Neural progenitor cell (in vitro differentiated cells): Measurements from ENCODE around the gene VOPP1. TPM values are rescaled to one million over a fixed set of nuclear protein-coding genes. Genes with fewer than 3 reads are reported as not detected.

ENCODE experiments used
- DNase-seq: peaks from one replicate; pipeline ENCODE4 v3.0.0-alpha.2; 2016; ENCODE audit warnings: low spot score
- H2AFZ ChIP-seq: fragments of 200-600 bp; sonication (generic); replicated peaks from 2 replicates; pipeline ENCODE4 v1.6.1; 2016; ENCODE audit warnings: antibody characterized with exemption
- H3F3A ChIP-seq: fragments of 200-600 bp; sonication (generic); 2 replicates; pipeline ENCODE4 v1.6.1; 2016; ENCODE audit warnings: antibody characterized with exemption, low read depth
- H3K27ac ChIP-seq: fragments of 200-600 bp; sonication (generic); 2 replicates; pipeline ENCODE4 v1.5.1; 2016; ENCODE audit warnings: mild to moderate bottlenecking
- H3K27me3 ChIP-seq: fragments of 200-600 bp; sonication (generic); 2 replicates; pipeline ENCODE4 v1.6.1; 2016; ENCODE audit warnings: mild to moderate bottlenecking, moderate library complexity
- H3K36me3 ChIP-seq: fragments of 200-600 bp; sonication (generic); 2 replicates; pipeline ENCODE4 v1.5.1; 2016
- H3K4me1 ChIP-seq: fragments of 200-600 bp; sonication (generic); 2 replicates; pipeline ENCODE4 v1.6.1; 2016; ENCODE audit warnings: mixed run types
- H3K4me2 ChIP-seq: fragments of 200-600 bp; sonication (generic); 2 replicates; pipeline ENCODE4 v1.6.1; 2016
- H3K4me3 ChIP-seq: fragments of 200-600 bp; sonication (generic); 2 replicates; pipeline ENCODE4 v1.5.1; 2016
- H3K79me2 ChIP-seq: fragments of 200-600 bp; sonication (generic); 2 replicates; pipeline ENCODE4 v1.6.1; 2016; ENCODE audit warnings: low read depth
- H3K9ac ChIP-seq: fragments of 200-600 bp; sonication (generic); 2 replicates; pipeline ENCODE4 v1.6.1; 2016
- H3K9me3 ChIP-seq: fragments of 200-600 bp; sonication (generic); 2 replicates; pipeline ENCODE4 v1.5.1; 2016; ENCODE audit warnings: low read depth
- H4K20me1 ChIP-seq: fragments of 200-600 bp; sonication (generic); 2 replicates; pipeline ENCODE4 v1.6.1; 2016; ENCODE audit warnings: low read depth
- H3K27ac Mint-ChIP-seq: 3 replicates; pipeline ENCODE4 v1.8.0; 2021; ENCODE audit warnings: mixed read lengths
- H3K27me3 Mint-ChIP-seq: 2 replicates; pipeline ENCODE4 v1.8.0; 2022; ENCODE audit warnings: low read depth, mild to moderate bottlenecking, inconsistent platforms, moderate library complexity, mixed read lengths; ENCODE audit not compliant: insufficient read depth
- H3K36me3 Mint-ChIP-seq: 3 replicates; pipeline ENCODE4 v1.8.0; 2021; ENCODE audit warnings: mixed read lengths
- H3K4me1 Mint-ChIP-seq: 3 replicates; pipeline ENCODE4 v1.8.0; 2021; ENCODE audit warnings: mixed read lengths
- H3K4me3 Mint-ChIP-seq: 3 replicates; pipeline ENCODE4 v1.8.0; 2021; ENCODE audit warnings: mild to moderate bottlenecking, moderate library complexity, mixed read lengths
- H3K9me3 Mint-ChIP-seq: 3 replicates; pipeline ENCODE4 v1.8.0; 2020; ENCODE audit warnings: mixed read lengths
- EZH2 ChIP-seq: fragments of 200-600 bp; sonication (generic); IDR thresholded peaks from 2 replicates; pipeline ENCODE4 v1.6.1; 2017; ENCODE audit warnings: antibody characterized with exemption, mild to moderate bottlenecking, moderate library complexity
- EZH2phosphoT487 ChIP-seq: fragments of 200-600 bp; sonication (generic); IDR thresholded peaks from 2 replicates; pipeline ENCODE4 v1.6.1; 2017; ENCODE audit warnings: antibody characterized with exemption
- total RNA-seq: library from RNA; depleted of rRNA; stranded (reverse); fragments of >200 nt; gene quantifications from 2 replicates; pipeline ENCODE4 v1.2.3, GENCODE V29; 2015; ENCODE audit warnings: low replicate concordance
- TF ChIP-seq, protein P1 (sequence below): fragments of 200-600 bp; sonication (generic); IDR thresholded peaks from 2 replicates; pipeline ENCODE4 v1.5.1; 2017; ENCODE audit warnings: antibody characterized with exemption, mild to moderate bottlenecking

The VOPP1 gene
- total RNA-seq, 1 donor from 2014 or later: 46.6 TPM

DNA sequence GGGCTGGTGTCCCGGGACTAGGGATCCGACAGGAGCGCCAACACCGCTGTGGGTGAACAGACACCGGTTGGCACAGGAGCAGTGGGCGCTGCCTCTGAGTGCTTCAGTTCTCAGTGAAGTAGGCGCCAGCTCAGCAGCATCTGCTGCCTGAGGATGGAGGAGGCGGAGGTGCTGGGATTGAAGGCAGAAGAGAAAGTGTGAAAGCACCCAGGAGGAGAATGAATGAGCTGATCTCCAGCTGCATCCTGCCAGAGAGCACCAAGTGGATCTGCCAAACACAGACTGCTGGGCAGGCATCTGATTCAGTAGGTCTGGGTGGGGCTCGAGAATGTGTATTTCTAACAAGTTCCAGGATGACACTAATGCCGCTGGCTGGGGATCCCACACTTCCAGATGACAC is 132.7 kb downstream of the VOPP1 start:
- Histone ChIP-seq H3K9me3 (no peaks in the 10 kb centered on the region), H3K9ac (no peak overlapping the region), H4K20me1 (no peaks in the 10 kb centered on the region), H3F3A (no peaks in the 10 kb centered on the region), H2AFZ (no peak overlapping the region), H3K79me2 (no peaks in the 10 kb centered on the region), H3K4me3 (no peak overlapping the region), H3K4me2 (no peak overlapping the region), H3K4me1 (peaks cover 2% of the 10 kb centered on the region), H3K36me3 (no peaks in the 10 kb centered on the region), H3K27me3 (no peaks in the 10 kb centered on the region), H3K27ac (no peak overlapping the region)
- Mint-ChIP-seq H3K4me3 (no peak overlapping the region), H3K27me3 (no peaks in the 10 kb centered on the region), H3K27ac (no peak overlapping the region), H3K9me3 (no peaks in the 10 kb centered on the region), H3K4me1 (peaks cover 15% of the 10 kb centered on the region), H3K36me3 (no peaks in the 10 kb centered on the region)
- no peak for DNase-seq
- TF ChIP-seq, protein P1, sequence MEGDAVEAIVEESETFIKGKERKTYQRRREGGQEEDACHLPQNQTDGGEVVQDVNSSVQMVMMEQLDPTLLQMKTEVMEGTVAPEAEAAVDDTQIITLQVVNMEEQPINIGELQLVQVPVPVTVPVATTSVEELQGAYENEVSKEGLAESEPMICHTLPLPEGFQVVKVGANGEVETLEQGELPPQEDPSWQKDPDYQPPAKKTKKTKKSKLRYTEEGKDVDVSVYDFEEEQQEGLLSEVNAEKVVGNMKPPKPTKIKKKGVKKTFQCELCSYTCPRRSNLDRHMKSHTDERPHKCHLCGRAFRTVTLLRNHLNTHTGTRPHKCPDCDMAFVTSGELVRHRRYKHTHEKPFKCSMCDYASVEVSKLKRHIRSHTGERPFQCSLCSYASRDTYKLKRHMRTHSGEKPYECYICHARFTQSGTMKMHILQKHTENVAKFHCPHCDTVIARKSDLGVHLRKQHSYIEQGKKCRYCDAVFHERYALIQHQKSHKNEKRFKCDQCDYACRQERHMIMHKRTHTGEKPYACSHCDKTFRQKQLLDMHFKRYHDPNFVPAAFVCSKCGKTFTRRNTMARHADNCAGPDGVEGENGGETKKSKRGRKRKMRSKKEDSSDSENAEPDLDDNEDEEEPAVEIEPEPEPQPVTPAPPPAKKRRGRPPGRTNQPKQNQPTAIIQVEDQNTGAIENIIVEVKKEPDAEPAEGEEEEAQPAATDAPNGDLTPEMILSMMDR: no peak
- TF ChIP-seq EZH2phosphoT487: no peak
- no peak for TF ChIP-seq EZH2

GRCh38 chr7:55438757-55439525 is 133.4 kb downstream of the VOPP1 start:
- H3K4me3 ChIP-seq: no peak overlapping the region
- H3K9ac ChIP-seq: no peak overlapping the region
- Mint-ChIP-seq H3K36me3 (no peaks in the 10 kb centered on the region), H3K27ac (peak overlapping the region; percentile 39), H3K4me3 (no peak overlapping the region), H3K9me3 (no peaks in the 10 kb centered on the region), H3K4me1 (peaks cover 15% of the 10 kb centered on the region), H3K27me3 (no peaks in the 10 kb centered on the region)
- H3K4me1 ChIP-seq: peaks cover 2% of the 10 kb centered on the region
- peak; percentile 31 for DNase-seq
- H3K4me2 ChIP-seq: no peak overlapping the region
- no peaks in the 10 kb centered on the region for H3F3A ChIP-seq
- TF ChIP-seq EZH2: no peak
- TF ChIP-seq, protein P1: no peak
- no peak for TF ChIP-seq EZH2phosphoT487
- H3K9me3 ChIP-seq: no peaks in the 10 kb centered on the region
- H3K27me3 ChIP-seq: no peaks in the 10 kb centered on the region
- H3K79me2 ChIP-seq: no peaks in the 10 kb centered on the region
- H4K20me1 ChIP-seq: no peaks in the 10 kb centered on the region
- H3K27ac ChIP-seq: no peak overlapping the region
- H2AFZ ChIP-seq: no peak overlapping the region
- no peaks in the 10 kb centered on the region for H3K36me3 ChIP-seq

DNA sequence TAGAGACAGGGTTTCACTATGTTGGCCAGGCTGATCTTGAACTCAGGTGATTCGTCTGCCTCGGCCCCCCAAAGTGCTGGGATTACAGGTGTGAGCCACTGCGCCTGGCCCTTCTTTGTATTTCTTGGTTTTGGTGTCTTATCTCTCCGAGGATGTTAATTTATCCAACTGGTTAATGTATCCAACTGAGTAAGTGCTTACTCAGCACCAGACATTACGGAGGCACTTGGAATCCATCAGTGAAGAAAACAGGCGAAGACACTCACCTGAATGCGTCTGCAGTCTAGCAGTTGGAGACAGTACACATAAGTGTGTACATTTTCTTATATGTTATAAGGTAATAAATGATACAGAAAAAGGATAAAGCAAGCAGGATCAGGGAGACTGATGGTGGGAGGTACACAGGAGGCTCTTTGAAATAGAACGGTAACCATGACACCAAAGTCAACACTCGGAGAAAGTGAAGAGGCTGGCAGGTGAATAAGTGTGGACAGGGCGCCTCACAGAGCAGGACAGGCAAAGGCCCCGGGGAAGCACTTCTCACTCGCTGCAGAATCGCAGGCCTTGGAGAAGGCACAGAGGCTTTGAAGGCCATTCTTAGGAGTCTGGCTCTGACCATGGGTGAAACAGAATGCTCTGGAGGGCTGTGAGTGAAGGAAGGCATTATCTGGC is 134.1 kb downstream of the VOPP1 start:
- Histone ChIP-seq H3K27me3 (no peaks in the 10 kb centered on the region), H4K20me1 (no peaks in the 10 kb centered on the region), H3K9ac (no peak overlapping the region), H3K36me3 (no peaks in the 10 kb centered on the region), H3K4me2 (no peak overlapping the region), H3K4me3 (no peak overlapping the region), H3K4me1 (peaks cover 2% of the 10 kb centered on the region), H3F3A (no peaks in the 10 kb centered on the region), H3K79me2 (no peaks in the 10 kb centered on the region), H2AFZ (no peak overlapping the region), H3K27ac (no peak overlapping the region), H3K9me3 (no peaks in the 10 kb centered on the region)
- peaks cover 15% of the 10 kb centered on the region for H3K4me1 Mint-ChIP-seq
- no peaks in the 10 kb centered on the region for H3K9me3 Mint-ChIP-seq
- peak overlapping the region; percentile 15 for H3K27ac Mint-ChIP-seq
- TF ChIP-seq EZH2phosphoT487 (no peak), EZH2 (no peak)
- TF ChIP-seq, protein P1: no peak
- H3K27me3 Mint-ChIP-seq: no peaks in the 10 kb centered on the region
- DNase-seq: no peak
- no peaks in the 10 kb centered on the region for H3K36me3 Mint-ChIP-seq
- no peak overlapping the region for H3K4me3 Mint-ChIP-seq
